A673 (cell line): ENCODE data around the gene NOCT.

ENCODE experiments used
- CTCF ChIP-seq: fragments of 300-800, 200-600 bp; sonication (generic); conservative IDR thresholded peaks from 2 replicates; pipeline ENCODE4 v1.5.1; 2017; ENCODE audit warnings: low read depth, mild to moderate bottlenecking, antibody characterized with exemption, low read length, moderate library complexity, mixed read lengths
- EZH2 ChIP-seq: fragments of 200-600 bp; sonication (generic); IDR thresholded peaks from 2 replicates; pipeline ENCODE4 v1.6.1; 2017; ENCODE audit warnings: borderline replicate concordance, low read depth, mild to moderate bottlenecking, mixed read lengths, antibody characterized with exemption, low read length; ENCODE audit not compliant: poor library complexity, severe bottlenecking

GRCh38 chr4:139078926-139079325, 63.3 kb downstream of the NOCT start:
- no peak for TF ChIP-seq CTCF
- TF ChIP-seq EZH2, result no peak
